HEK293 (cell line): ENCODE data around the gene REPS2.

Experiments
- KLF1 ChIP-seq: fragments of 450-650 bp; formaldehyde crosslinking; IDR thresholded peaks from 2 replicates; pipeline ENCODE4 v1.5.1; 2016; ENCODE audit warnings: missing biosample characterization, missing genetic modification characterization
- YY1 ChIP-seq: fragments of 450-650 bp; formaldehyde crosslinking; IDR thresholded peaks from 2 replicates; pipeline ENCODE4 v1.5.1; 2018; ENCODE audit warnings: missing biosample characterization, missing genetic modification characterization
- YY2 ChIP-seq: fragments of 450-650 bp; formaldehyde crosslinking; IDR thresholded peaks from 2 replicates; pipeline ENCODE4 v1.5.1; 2016; ENCODE audit warnings: missing biosample characterization, missing genetic modification characterization
- ZBTB21 ChIP-seq: fragments of 450-650 bp; formaldehyde crosslinking; IDR thresholded peaks from 2 replicates; pipeline ENCODE4 v1.5.1; 2017; ENCODE audit warnings: missing biosample characterization, missing genetic modification characterization
- ZNF121 ChIP-seq: fragments of 450-650 bp; formaldehyde crosslinking; IDR thresholded peaks from 2 replicates; pipeline ENCODE4 v1.5.1; 2016; ENCODE audit warnings: missing biosample characterization, missing genetic modification characterization
- ZNF138 ChIP-seq: fragments of 450-650 bp; formaldehyde crosslinking; IDR thresholded peaks from 2 replicates; pipeline ENCODE4 v1.5.1; 2016; ENCODE audit warnings: missing biosample characterization, missing genetic modification characterization, borderline replicate concordance
- ZNF274 ChIP-seq, 2 experiments: fragments of 200-500 bp in 1 of 2; fragments of 450-650 bp in 1 of 2; sonication (Bioruptor generic) in 1 of 2; formaldehyde crosslinking in 1 of 2; IDR thresholded peaks; 2 replicates each; pipeline versions ENCODE4 v1.5.1 to v1.6.1; 2014 to 2016; ENCODE audit warnings: borderline replicate concordance in 1 of 2, inconsistent platforms in 1 of 2, low read length in 1 of 2, missing biosample characterization in 1 of 2, missing genetic modification characterization in 1 of 2
- ZNF324 ChIP-seq: fragments of 450-650 bp; formaldehyde crosslinking; IDR thresholded peaks from 2 replicates; pipeline ENCODE4 v1.5.1; 2016; ENCODE audit warnings: missing biosample characterization, missing genetic modification characterization
- ZNF555 ChIP-seq: fragments of 450-650 bp; formaldehyde crosslinking; conservative IDR thresholded peaks from 2 replicates; pipeline ENCODE4 v1.5.1; 2017; ENCODE audit warnings: missing biosample characterization, mild to moderate bottlenecking, missing genetic modification characterization, inconsistent platforms
- ZNF664 ChIP-seq: fragments of 450-650 bp; formaldehyde crosslinking; IDR thresholded peaks from 2 replicates; pipeline ENCODE4 v1.5.1; 2016; ENCODE audit warnings: missing biosample characterization, missing genetic modification characterization
- TF ChIP-seq, protein P1 (sequence below): fragments of 450-650 bp; formaldehyde crosslinking; IDR thresholded peaks from 2 replicates; pipeline ENCODE4 v1.5.1; 2016; ENCODE audit warnings: missing biosample characterization, missing genetic modification characterization
- TF ChIP-seq, protein P2 (sequence below): fragments of 450-650 bp; formaldehyde crosslinking; optimal IDR thresholded peaks from 2 replicates; pipeline ENCODE3; 2016; ENCODE audit warnings: missing biosample characterization, mild to moderate bottlenecking, missing genetic modification characterization
- TF ChIP-seq, protein P3 (sequence below): fragments of 450-650 bp; formaldehyde crosslinking; IDR thresholded peaks from 2 replicates; pipeline ENCODE4 v1.5.1; 2016; ENCODE audit warnings: missing biosample characterization, missing genetic modification characterization, low read depth
- TF ChIP-seq, protein P4 (sequence below): fragments of 450-650 bp; formaldehyde crosslinking; IDR thresholded peaks from 2 replicates; pipeline ENCODE4 v1.5.1; 2016; ENCODE audit warnings: missing biosample characterization, missing genetic modification characterization

DNA sequence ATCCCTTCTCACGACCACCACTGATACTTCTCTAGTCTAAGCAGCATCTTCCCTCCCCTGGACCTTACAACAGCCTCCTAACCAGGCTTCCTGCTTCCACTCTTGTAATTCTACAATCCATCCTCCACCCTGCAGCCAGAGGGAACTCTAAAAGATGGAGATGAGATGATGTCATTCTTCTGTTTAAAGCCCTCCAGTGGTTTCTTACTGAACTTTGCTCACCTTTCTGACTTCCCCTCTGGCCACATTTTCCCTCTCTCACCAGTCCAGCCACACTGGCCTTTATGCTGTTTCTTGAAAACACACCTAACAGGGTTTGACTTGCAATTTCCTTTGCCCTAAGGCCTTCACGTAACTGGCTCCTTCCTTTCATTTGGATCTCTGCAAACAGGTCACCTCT, 237.1 kb downstream of the REPS2 start:
- TF ChIP-seq, protein P1, sequence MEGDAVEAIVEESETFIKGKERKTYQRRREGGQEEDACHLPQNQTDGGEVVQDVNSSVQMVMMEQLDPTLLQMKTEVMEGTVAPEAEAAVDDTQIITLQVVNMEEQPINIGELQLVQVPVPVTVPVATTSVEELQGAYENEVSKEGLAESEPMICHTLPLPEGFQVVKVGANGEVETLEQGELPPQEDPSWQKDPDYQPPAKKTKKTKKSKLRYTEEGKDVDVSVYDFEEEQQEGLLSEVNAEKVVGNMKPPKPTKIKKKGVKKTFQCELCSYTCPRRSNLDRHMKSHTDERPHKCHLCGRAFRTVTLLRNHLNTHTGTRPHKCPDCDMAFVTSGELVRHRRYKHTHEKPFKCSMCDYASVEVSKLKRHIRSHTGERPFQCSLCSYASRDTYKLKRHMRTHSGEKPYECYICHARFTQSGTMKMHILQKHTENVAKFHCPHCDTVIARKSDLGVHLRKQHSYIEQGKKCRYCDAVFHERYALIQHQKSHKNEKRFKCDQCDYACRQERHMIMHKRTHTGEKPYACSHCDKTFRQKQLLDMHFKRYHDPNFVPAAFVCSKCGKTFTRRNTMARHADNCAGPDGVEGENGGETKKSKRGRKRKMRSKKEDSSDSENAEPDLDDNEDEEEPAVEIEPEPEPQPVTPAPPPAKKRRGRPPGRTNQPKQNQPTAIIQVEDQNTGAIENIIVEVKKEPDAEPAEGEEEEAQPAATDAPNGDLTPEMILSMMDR (tag by site-specific recombination), result no peak
- TF ChIP-seq ZNF324 (tag by site-specific recombination) (no peak), KLF1 (tag by site-specific recombination) (no peak), ZNF274 (IDR thresholded peaks at IDR 0.05; ENCODE audit: low read length) (no peak), ZNF274 (tag by site-specific recombination; IDR thresholded peaks at IDR 0.05; ENCODE audit: borderline replicate concordance) (no peak), ZBTB21 (tag by site-specific recombination) (no peak), ZNF121 (tag by site-specific recombination) (no peak), YY2 (no peak), ZNF664 (tag by site-specific recombination) (no peak), YY1 (tag by site-specific recombination) (no peak), ZNF138 (tag by site-specific recombination) (no peak), ZNF555 (tag by site-specific recombination) (no peak)
- TF ChIP-seq, protein P2, sequence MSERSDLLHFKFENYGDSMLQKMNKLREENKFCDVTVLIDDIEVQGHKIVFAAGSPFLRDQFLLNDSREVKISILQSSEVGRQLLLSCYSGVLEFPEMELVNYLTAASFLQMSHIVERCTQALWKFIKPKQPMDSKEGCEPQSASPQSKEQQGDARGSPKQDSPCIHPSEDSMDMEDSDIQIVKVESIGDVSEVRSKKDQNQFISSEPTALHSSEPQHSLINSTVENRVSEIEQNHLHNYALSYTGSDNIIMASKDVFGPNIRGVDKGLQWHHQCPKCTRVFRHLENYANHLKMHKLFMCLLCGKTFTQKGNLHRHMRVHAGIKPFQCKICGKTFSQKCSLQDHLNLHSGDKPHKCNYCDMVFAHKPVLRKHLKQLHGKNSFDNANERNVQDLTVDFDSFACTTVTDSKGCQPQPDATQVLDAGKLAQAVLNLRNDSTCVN (tag by site-specific recombination), result no peak
- TF ChIP-seq, protein P3, sequence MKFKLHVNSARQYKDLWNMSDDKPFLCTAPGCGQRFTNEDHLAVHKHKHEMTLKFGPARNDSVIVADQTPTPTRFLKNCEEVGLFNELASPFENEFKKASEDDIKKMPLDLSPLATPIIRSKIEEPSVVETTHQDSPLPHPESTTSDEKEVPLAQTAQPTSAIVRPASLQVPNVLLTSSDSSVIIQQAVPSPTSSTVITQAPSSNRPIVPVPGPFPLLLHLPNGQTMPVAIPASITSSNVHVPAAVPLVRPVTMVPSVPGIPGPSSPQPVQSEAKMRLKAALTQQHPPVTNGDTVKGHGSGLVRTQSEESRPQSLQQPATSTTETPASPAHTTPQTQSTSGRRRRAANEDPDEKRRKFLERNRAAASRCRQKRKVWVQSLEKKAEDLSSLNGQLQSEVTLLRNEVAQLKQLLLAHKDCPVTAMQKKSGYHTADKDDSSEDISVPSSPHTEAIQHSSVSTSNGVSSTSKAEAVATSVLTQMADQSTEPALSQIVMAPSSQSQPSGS, result peak; percentile 76
- TF ChIP-seq, protein P4, sequence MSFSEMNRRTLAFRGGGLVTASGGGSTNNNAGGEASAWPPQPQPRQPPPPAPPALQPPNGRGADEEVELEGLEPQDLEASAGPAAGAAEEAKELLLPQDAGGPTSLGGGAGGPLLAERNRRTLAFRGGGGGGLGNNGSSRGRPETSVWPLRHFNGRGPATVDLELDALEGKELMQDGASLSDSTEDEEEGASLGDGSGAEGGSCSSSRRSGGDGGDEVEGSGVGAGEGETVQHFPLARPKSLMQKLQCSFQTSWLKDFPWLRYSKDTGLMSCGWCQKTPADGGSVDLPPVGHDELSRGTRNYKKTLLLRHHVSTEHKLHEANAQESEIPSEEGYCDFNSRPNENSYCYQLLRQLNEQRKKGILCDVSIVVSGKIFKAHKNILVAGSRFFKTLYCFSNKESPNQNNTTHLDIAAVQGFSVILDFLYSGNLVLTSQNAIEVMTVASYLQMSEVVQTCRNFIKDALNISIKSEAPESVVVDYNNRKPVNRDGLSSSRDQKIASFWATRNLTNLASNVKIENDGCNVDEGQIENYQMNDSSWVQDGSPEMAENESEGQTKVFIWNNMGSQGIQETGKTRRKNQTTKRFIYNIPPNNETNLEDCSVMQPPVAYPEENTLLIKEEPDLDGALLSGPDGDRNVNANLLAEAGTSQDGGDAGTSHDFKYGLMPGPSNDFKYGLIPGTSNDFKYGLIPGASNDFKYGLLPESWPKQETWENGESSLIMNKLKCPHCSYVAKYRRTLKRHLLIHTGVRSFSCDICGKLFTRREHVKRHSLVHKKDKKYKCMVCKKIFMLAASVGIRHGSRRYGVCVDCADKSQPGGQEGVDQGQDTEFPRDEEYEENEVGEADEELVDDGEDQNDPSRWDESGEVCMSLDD, result no peak
